T-helper 22 cell (primary cell): ENCODE data around the gene VPS13A.

Experiments
- DNase-seq: peaks from one replicate; pipeline ENCODE4 v3.0.0-alpha.2; 2020; ENCODE audit warnings: low read depth

The VPS13A gene

GRCh38 chr9:77460938-77461337 lies 283.6 kb downstream of the VPS13A start:
- DNase-seq = no peak

- DNase-seq = no peak
Observed at GRCh38 chr9:77462066-77462465, 284.7 kb downstream of the VPS13A start.

GRCh38 chr9:77463151-77463550 lies 285.8 kb downstream of the VPS13A start:
- DNase-seq = no peak

- no peak for DNase-seq
Observed at GRCh38 chr9:77464661-77465060, 287.3 kb downstream of the VPS13A start.

GRCh38 chr9:77469515-77470231 lies 292.3 kb downstream of the VPS13A start:
- DNase-seq = no peak
